Cardiac muscle cell (in vitro differentiated cells and primary cell): ENCODE results near the gene RHOG. TPM values are rescaled to one million over a fixed set of nuclear protein-coding genes. Genes with fewer than 3 reads are reported as not detected.

ENCODE experiments used
- DNase-seq, 2 donors: peaks; one replicate each; pipeline versions ENCODE4 v3.0.0 to v3.0.0-alpha.2; 2010 to 2017; ENCODE audit warnings: low read depth in 1 of 2, low spot score in 1 of 2
- H3K27ac ChIP-seq: fragments of 200-600 bp; sonication (generic); 2 replicates; pipeline ENCODE4 v1.5.1; 2016
- H3K27me3 ChIP-seq: fragments of 200-600 bp; sonication (generic); 2 replicates; pipeline ENCODE4 v1.6.0; 2016; ENCODE audit warnings: control low read depth
- H3K36me3 ChIP-seq: fragments of 200-600 bp; sonication (generic); 2 replicates; pipeline ENCODE4 v1.5.1; 2016; ENCODE audit warnings: control low read depth
- H3K4me1 ChIP-seq: fragments of 200-600 bp; sonication (generic); 2 replicates; pipeline ENCODE4 v1.8.1; 2017; ENCODE audit warnings: low read depth, mild to moderate bottlenecking, mixed run types
- H3K4me3 ChIP-seq: fragments of 200-600 bp; sonication (generic); 2 replicates; pipeline ENCODE4 v1.5.1; 2016; ENCODE audit warnings: mild to moderate bottlenecking
- H3K9me3 ChIP-seq: fragments of 200-600 bp; sonication (generic); 2 replicates; pipeline ENCODE4 v1.5.1; 2017; ENCODE audit warnings: low read depth, mild to moderate bottlenecking, control low read depth
- polyA plus RNA-seq: library from polyadenylated mRNA; unstranded; fragments of >200 nt; fragmentation: Nextera tagmentation; extraction: Ambion mirVana; gene quantifications from 2 replicates; pipeline ENCODE4 v1.2.1, GENCODE V29; 2016
- total RNA-seq: library from RNA; depleted of rRNA; stranded (reverse); fragments of >200 nt; gene quantifications from 2 replicates; pipeline ENCODE4 v1.2.3, GENCODE V29; 2016
- TF ChIP-seq, protein P1 (sequence below): IDR thresholded peaks from 2 replicates; pipeline ENCODE4 v1.5.1; 2012; ENCODE audit warnings: low read depth, mild to moderate bottlenecking, low read length

The RHOG gene
- total and polyA plus RNA-seq, 2 experiments from 2014 or later, result 29.2 to 39.1 TPM

DNA sequence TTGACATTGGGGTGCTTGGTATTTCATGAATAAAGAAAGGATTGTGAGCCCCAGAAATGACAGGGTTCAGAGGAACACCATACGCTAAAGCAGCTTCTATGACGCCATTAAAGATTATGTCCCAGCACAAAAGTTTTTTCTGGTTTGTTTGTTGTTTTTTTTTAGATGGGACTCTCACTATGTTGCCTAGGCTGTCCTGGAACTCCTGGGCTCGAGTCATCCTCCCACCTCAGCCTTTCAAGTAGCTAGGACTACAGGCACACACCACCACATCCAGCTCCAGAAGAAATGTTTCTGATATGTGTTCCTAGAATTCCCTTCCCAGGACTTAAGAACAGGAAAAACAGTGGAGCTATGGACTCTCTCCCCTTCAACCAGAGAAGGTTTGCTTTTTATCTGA, 2.6 kb upstream of the RHOG start:
- H3K27ac ChIP-seq, result no peak overlapping the region
- H3K4me1 ChIP-seq, result no peaks in the 10 kb centered on the region
- DNase-seq, result no peak
- H3K9me3 ChIP-seq, result no peaks in the 10 kb centered on the region
- TF ChIP-seq, protein P1, sequence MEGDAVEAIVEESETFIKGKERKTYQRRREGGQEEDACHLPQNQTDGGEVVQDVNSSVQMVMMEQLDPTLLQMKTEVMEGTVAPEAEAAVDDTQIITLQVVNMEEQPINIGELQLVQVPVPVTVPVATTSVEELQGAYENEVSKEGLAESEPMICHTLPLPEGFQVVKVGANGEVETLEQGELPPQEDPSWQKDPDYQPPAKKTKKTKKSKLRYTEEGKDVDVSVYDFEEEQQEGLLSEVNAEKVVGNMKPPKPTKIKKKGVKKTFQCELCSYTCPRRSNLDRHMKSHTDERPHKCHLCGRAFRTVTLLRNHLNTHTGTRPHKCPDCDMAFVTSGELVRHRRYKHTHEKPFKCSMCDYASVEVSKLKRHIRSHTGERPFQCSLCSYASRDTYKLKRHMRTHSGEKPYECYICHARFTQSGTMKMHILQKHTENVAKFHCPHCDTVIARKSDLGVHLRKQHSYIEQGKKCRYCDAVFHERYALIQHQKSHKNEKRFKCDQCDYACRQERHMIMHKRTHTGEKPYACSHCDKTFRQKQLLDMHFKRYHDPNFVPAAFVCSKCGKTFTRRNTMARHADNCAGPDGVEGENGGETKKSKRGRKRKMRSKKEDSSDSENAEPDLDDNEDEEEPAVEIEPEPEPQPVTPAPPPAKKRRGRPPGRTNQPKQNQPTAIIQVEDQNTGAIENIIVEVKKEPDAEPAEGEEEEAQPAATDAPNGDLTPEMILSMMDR, result no peak
- no peak overlapping the region for H3K4me3 ChIP-seq
- peaks cover 8% of the 10 kb centered on the region for H3K27me3 ChIP-seq
- H3K36me3 ChIP-seq, result no peaks in the 10 kb centered on the region

DNA sequence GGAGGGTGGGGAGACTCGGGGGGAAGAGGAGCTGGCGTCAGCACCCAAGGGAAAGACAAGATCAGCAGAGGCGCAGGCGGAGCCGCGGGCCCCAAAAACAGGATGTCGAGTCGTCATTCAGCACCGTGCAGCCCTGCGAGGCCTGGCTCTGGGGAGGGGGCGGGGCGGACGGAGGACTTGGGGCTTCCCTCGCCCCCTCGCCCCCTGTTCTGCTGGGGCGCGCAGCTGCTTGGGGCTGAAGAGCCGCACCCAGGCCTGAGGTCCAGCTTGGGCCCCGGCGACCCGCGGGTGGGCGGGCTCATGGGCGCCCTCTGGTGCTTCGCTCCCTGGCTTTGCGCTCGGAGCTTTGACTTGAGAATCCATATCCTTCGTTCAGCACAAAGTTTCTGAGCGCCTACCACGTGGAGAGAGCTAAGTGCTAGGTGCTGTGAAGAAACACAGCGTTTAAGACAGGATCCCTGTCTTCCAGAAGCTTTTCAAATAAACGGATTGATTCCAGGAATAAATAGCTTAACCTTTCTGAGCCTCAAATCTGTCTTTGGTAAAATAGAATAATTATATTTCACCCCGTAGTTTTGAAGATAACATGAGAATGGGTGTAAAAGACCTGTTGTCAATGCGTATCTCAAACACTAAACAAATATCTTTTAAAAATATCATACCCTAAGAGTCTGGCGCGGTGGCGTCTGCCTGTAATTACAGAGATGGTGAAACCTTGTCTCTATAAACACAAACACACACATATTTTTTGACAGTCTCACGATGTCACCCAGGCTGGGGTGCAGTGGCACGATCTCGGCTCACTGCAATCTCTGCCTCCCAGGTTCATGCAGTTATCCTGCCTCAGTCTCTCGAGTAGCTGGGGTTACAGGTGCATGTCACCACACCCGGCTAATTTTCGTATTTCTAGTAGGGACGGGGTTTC, 929 bp upstream of the RHOG start:
- Histone ChIP-seq H3K27me3 (no peaks in the 10 kb centered on the region), H3K4me3 (peak overlapping the region; percentile 91), H3K27ac (peak overlapping the region; percentile 75), H3K9me3 (no peaks in the 10 kb centered on the region), H3K4me1 (peaks cover 4% of the 10 kb centered on the region), H3K36me3 (no peaks in the 10 kb centered on the region)
- TF ChIP-seq, protein P1, result peak; percentile 81
- DNase-seq, result peak; percentile 90 to 91

DNA sequence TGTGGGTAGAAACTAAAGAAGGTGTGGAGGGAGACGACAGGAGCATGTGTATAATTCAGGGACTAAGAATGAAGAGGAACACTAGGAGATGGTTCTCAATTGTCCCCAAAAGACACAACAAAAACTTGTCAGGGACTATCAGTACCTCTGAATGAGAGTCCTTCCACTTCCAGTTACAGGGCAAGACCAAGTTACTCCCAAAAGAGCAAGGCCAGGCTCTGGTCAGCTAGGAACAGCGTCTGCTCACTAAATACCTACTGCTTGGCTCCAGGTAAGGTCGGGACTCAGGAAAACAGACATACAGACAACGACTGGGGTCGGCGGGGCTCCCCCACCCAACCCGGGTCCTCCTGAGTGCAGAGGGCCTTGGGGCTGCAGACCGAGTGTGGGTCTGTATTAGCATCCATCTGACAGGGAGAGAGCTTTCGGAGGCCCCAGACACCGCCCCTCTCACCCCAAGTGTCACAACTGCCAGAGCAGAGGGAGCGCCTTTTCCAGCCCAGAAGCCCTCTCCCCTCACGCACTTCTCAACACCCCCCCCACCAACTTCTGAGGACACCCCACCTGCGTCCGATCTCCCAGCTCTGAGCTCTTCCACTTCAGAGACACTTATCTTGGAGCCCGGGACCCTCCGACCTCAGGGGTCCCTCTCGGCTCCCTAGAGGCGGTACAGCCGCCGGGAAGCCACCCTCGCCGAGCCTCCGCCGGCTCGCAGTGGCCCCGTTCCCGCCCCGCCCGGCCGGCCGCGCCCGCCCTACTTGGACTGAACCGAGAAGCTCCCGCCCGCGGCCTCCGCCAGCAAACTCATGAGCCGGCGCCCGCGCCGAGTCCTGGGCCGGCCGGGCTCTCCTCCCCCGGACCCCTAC, 522 bp downstream of the RHOG start:
- no peaks in the 10 kb centered on the region for H3K36me3 ChIP-seq
- no peaks in the 10 kb centered on the region for H3K27me3 ChIP-seq
- H3K9me3 ChIP-seq, result no peaks in the 10 kb centered on the region
- TF ChIP-seq, protein P1, result no peak
- H3K4me1 ChIP-seq, result peaks cover 4% of the 10 kb centered on the region
- peak overlapping the region; percentile 91 for H3K4me3 ChIP-seq
- H3K27ac ChIP-seq, result peak overlapping the region; percentile 65
- DNase-seq, result peak in 1 of 2 donors; percentile 79

DNA sequence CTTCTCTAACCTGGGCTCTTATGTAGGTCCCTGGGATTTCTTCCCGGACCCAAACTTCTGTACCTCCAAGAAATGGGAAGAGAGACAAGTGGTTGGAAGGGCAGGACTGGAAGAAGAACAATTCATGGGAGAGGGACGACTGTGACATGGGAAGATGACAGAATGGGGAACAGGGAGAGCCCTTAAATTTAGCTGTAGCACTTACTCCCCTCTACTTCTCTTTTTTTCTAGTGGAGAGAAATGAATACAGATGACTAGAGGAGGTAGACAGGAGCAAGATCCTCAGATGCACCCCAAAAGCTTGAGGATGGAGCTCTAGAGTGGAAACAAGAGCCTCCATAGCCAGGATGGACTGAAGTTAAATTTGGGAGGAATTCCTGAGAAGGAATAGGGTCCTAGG, 2.3 kb downstream of the RHOG start:
- Histone ChIP-seq H3K4me1 (peaks cover 4% of the 10 kb centered on the region), H3K27me3 (no peaks in the 10 kb centered on the region), H3K36me3 (no peaks in the 10 kb centered on the region), H3K9me3 (no peaks in the 10 kb centered on the region), H3K4me3 (no peak overlapping the region), H3K27ac (no peak overlapping the region)
- no peak for DNase-seq
- TF ChIP-seq, protein P1, result no peak

DNA sequence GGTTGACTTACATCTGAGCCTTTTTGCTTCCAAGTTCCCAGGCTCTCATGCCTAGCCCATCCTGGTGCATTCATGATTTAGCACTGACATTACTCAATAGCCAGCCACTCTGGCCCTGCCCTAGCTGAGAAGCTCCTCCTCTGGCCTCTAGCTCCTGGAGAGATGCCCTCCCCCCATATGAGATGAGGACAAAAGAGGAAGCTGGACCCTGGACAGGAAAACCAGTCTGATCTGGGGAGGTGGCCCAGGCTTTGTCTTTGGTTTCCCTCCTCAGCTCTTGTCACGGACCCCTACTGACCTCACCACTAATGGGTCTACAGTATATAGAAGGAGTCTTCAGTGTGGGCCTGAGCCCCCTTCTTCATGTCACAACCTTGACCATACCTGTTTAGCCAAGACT, 3.0 kb downstream of the RHOG start:
- Histone ChIP-seq H3K27me3 (no peaks in the 10 kb centered on the region), H3K4me1 (peaks cover 4% of the 10 kb centered on the region), H3K36me3 (no peaks in the 10 kb centered on the region), H3K27ac (no peak overlapping the region), H3K4me3 (no peak overlapping the region), H3K9me3 (no peaks in the 10 kb centered on the region)
- TF ChIP-seq, protein P1, result no peak
- DNase-seq, result peak in 1 of 2 donors; percentile 53
